Keratinocyte (primary cell): ENCODE data around the gene NMS.

ENCODE experiments used
- EZH2 ChIP-seq: IDR thresholded peaks from one replicate; pipeline ENCODE4 v1.6.1; 2012; ENCODE audit warnings: inconsistent platforms, mild to moderate bottlenecking, low read length, moderate library complexity
- TF ChIP-seq, protein P1 (sequence below), 3 experiments: IDR thresholded peaks in 1 of 3; conservative IDR thresholded peaks in 1 of 3; optimal IDR thresholded peaks in 1 of 3; 2 replicates in 2 of 3; 3 replicates in 1 of 3; pipeline versions ENCODE3 to v1.5.1; 2011; ENCODE audit warnings: low read length in 3 of 3, mild to moderate bottlenecking in 3 of 3, moderate library complexity in 2 of 3, control low read depth in 1 of 3, inconsistent platforms in 1 of 3; ENCODE audit not compliant: insufficient read depth in 2 of 3; ENCODE audit errors: extremely low read depth in 1 of 3

DNA sequence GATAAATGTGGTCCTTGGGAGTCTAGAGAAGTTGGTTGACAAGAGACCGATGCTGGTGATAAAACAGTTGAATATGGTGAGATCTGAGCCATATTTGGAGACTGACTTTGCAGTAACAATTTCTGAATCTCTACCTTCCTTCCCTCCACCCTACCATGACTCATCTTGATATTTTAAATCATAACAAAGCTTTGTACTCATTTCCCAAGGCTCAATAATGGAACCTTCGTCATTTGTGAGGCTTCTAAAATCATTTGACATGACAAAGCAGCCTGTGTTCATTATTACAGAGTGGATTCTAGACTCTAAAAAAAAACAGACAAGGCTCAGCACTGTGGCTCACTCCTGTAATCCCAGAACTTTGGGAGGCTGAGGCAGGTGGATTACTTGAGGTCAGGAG is 54.0 kb downstream of the NMS start:
- TF ChIP-seq, protein P1, sequence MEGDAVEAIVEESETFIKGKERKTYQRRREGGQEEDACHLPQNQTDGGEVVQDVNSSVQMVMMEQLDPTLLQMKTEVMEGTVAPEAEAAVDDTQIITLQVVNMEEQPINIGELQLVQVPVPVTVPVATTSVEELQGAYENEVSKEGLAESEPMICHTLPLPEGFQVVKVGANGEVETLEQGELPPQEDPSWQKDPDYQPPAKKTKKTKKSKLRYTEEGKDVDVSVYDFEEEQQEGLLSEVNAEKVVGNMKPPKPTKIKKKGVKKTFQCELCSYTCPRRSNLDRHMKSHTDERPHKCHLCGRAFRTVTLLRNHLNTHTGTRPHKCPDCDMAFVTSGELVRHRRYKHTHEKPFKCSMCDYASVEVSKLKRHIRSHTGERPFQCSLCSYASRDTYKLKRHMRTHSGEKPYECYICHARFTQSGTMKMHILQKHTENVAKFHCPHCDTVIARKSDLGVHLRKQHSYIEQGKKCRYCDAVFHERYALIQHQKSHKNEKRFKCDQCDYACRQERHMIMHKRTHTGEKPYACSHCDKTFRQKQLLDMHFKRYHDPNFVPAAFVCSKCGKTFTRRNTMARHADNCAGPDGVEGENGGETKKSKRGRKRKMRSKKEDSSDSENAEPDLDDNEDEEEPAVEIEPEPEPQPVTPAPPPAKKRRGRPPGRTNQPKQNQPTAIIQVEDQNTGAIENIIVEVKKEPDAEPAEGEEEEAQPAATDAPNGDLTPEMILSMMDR (optimal IDR thresholded peaks at IDR 0.05 in 1 of 3, IDR thresholded peaks at IDR 0.05 in 1 of 3, conservative IDR thresholded peaks at IDR 0.05 in 1 of 3; ENCODE audit: extremely low read depth in 1 of 3, insufficient read depth in 2 of 3, low read length in 3 of 3) = no peak
- no peak for TF ChIP-seq EZH2
